NCI-H1694 (cell line): Measurements from ENCODE around the gene ITPRIP.

ENCODE experiments used
- DNase-seq: peaks from one replicate; lab custom pipeline; 2025; lab: John Stamatoyannopoulos, UW

ITPRIP gene

GRCh38 chr10:104337985-104338735 is at the start of gene ITPRIP:
Gene ITPRIP (minus strand): TSS chr10:104338465. CDS start chr10:104316051, 22,414 bp downstream.
- no peak for DNase-seq

- DNase-seq = no peak
These were observed 49.0 kb upstream of the ITPRIP start for GRCh38 chr10:104387130-104387888.

- no peak for DNase-seq
These were observed 42.1 kb upstream of the ITPRIP start for GRCh38 chr10:104380336-104380735.

GRCh38 chr10:104376784-104377300 is 38.6 kb upstream of the ITPRIP start:
- no peak for DNase-seq

- DNase-seq = no peak
These were observed 36.3 kb upstream of the ITPRIP start for GRCh38 chr10:104374591-104374990.

- no peak for DNase-seq
These were observed 33.5 kb upstream of the ITPRIP start for GRCh38 chr10:104371753-104372152.

GRCh38 chr10:104368381-104368780 is 30.1 kb upstream of the ITPRIP start:
- DNase-seq = no peak

- DNase-seq = no peak
These were observed 29.6 kb upstream of the ITPRIP start for GRCh38 chr10:104367904-104368303.

- no peak for DNase-seq
These were observed 21.5 kb upstream of the ITPRIP start for GRCh38 chr10:104359811-104360210.

GRCh38 chr10:104353325-104354048 is 15.2 kb upstream of the ITPRIP start, which contains the start of gene CFAP58:
Gene CFAP58 (plus strand): TSS chr10:104353833. CDS start chr10:104353898, 65 bp downstream.
- DNase-seq = peak; percentile 71

- DNase-seq = no peak
These were observed 13.7 kb upstream of the ITPRIP start for GRCh38 chr10:104351919-104352318.

- no peak for DNase-seq
These were observed 12.9 kb upstream of the ITPRIP start for GRCh38 chr10:104351061-104351702.

GRCh38 chr10:104350127-104350635 is 11.9 kb upstream of the ITPRIP start:
- peak; percentile 62 for DNase-seq

GRCh38 chr10:104349623-104350126 is 11.4 kb upstream of the ITPRIP start:
- DNase-seq = no peak

GRCh38 chr10:104348601-104349000 is 10.3 kb upstream of the ITPRIP start:
- no peak for DNase-seq

- no peak for DNase-seq
These were observed 9.2 kb upstream of the ITPRIP start for GRCh38 chr10:104347295-104348045.

- no peak for DNase-seq
These were observed 7.7 kb upstream of the ITPRIP start for GRCh38 chr10:104345941-104346340.

- DNase-seq = no peak
These were observed 7.2 kb upstream of the ITPRIP start for GRCh38 chr10:104345515-104345914.

GRCh38 chr10:104344219-104344618 is 6.0 kb upstream of the ITPRIP start:
- DNase-seq = no peak

GRCh38 chr10:104342941-104343411 is 4.7 kb upstream of the ITPRIP start:
- no peak for DNase-seq
